ENCODE measurements around the gene KRT13.

The KRT13 gene

GRCh38 chr17:41463746-41464145, 41.7 kb downstream of the KRT13 start:
- no peak for DNase-seq

DNA sequence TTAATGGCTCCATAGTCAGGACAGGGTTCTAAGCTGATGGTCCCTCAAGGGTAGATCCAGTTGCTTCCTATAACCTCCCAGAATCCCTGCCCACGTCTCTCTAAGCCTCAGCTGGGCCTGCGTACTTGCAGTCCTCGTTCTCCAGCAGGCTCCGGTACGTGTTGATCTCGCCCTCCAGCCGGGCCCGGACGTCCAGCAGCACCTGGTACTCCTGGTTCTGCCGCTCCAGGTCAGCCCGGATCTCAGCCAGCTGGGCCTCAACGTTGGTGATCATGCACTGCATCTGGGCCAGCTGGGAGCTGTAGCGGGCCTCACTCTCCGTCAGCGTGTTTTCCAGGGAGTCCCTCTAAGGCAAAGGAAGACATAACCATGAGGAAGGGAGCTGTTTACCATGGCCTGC, 42.7 kb downstream of the KRT13 start:
- no peak for DNase-seq

GRCh38 chr17:41457676-41458075, 47.7 kb downstream of the KRT13 start:
- no peak for DNase-seq

GRCh38 chr17:41456204-41456603, 49.2 kb downstream of the KRT13 start:
- no peak for DNase-seq

- DNase-seq, result no peak
These were observed 50.2 kb downstream of the KRT13 start for GRCh38 chr17:41455236-41455635.

- no peak for DNase-seq
These were observed 52.3 kb downstream of the KRT13 start for GRCh38 chr17:41453066-41453465.

DNA sequence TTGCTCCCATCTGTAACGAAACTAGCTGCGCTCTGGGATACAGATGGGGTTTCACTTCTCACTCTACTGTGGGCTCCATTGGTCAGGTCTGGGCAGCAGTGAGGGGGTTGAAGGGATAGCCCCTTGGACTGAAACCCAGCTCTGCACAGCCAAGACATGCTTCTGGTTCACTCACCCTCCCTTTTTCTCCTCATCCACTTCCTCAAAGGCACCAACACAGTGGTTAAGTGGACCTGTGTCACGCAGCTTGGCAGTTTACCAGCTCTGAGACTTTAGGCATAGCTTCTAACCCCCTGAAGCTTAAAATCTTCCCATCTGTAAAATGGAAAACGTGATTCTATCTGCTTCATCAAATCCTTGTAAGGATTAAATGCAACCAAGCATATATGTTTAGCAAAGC, 53.1 kb downstream of the KRT13 start:
- no peak for DNase-seq

DNA sequence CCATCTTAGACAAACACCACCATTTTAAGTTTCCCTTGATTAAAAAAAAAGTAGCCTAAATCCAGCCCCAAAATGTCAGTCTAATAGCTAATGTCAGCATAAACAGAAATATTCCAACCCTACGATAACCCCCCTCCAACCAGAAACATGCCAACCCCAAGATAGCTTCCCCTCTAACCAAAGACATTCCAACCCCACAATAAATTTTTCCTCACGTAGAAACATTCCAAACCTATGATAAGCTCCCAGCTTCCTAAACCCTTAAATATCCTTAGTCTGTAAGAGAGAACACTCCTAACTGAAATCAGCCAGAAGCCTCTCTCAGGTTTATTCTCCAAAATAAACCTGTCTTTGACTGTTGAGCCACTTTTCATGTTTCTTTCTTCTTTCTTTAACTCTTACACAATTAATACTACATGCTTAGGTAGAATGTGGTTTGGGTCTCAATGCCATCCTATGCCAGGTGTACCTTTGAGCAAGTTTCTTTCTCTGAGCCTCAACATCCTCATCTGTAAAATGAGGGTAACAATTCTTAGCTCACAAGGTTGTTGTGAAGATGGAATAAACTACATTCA, 54.2 kb downstream of the KRT13 start:
- no peak for DNase-seq
